ENCODE results near the gene PHF2.

GRCh38 chr9:93557366-93558137 is 18.8 kb upstream of the PHF2 start:
- TF ChIP-seq CTCF (IDR thresholded peaks at IDR 0.05): no peak
- TF ChIP-seq POLR2AphosphoS5 (IDR thresholded peaks at IDR 0.05; ENCODE audit: low read depth, low read length): no peak
- TF ChIP-seq RAD21 (IDR thresholded peaks at IDR 0.05; ENCODE audit: low read length): no peak
- TF ChIP-seq USF1 (IDR thresholded peaks at IDR 0.05; ENCODE audit: borderline replicate concordance, low read depth): no peak
- TF ChIP-seq PBX3 (IDR thresholded peaks at IDR 0.05): no peak
- TF ChIP-seq SIN3A (IDR thresholded peaks at IDR 0.05; ENCODE audit: borderline replicate concordance, low read depth, low read length): no peak
- no peak for TF ChIP-seq EP300 (IDR thresholded peaks at IDR 0.05; ENCODE audit: borderline replicate concordance in 1 of 2, low read depth in 1 of 2, low read length in 1 of 2)
- TF ChIP-seq EZH2phosphoT487 (IDR thresholded peaks at IDR 0.05; ENCODE audit: borderline replicate concordance, low read depth): no peak
- TF ChIP-seq TEAD4 (IDR thresholded peaks at IDR 0.05; ENCODE audit: borderline replicate concordance, insufficient read depth): no peak
- TF ChIP-seq NRF1 (IDR thresholded peaks at IDR 0.05; ENCODE audit: low read depth, low read length): no peak
- TF ChIP-seq REST (IDR thresholded peaks at IDR 0.05; ENCODE audit: low read depth, low read length): no peak

Measured in SK-N-SH (cell line).